SK-N-MC (cell line): ENCODE measurements around the gene CALCB.

ENCODE experiments used
- EZH2 ChIP-seq: fragments of 200-600 bp; sonication (generic); IDR thresholded peaks from one replicate; pipeline ENCODE4 v1.6.1; 2017; ENCODE audit warnings: antibody characterized with exemption
- FOXP2 ChIP-seq: optimal IDR thresholded peaks from 2 replicates; pipeline ENCODE3; 2011; ENCODE audit warnings: mild to moderate bottlenecking, moderate library complexity; ENCODE audit not compliant: insufficient read depth; ENCODE audit errors: extremely low read length, control extremely low read depth
- POLR2AphosphoS5 ChIP-seq: IDR thresholded peaks from 2 replicates; pipeline ENCODE4 v1.6.1; 2012; ENCODE audit warnings: mild to moderate bottlenecking, low read depth, low read length, borderline replicate concordance

DNA sequence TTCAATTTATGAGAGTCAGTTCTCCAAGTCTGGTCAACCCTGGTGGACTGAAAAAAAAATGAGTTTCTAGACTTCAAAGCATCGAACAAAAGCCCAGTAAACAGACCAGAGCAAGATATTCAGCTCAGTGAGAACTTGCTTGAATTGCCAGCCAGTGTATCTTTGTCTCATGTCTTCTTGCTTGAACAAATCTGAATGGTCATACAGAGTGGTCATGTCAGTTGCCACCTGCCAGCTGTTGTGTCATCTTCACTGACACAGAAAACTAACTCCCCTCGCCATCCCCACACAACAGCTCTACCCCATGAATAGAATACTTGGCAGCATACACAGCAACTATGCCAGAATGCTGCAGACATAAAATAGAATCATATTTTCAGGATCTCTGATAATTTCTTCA lies 27.5 kb upstream of the CALCB start:
- TF ChIP-seq EZH2: no peak
- no peak for TF ChIP-seq FOXP2
- no peak for TF ChIP-seq POLR2AphosphoS5
